ENCODE measurements around the gene ZNRF1. TPM values are rescaled to one million over a fixed set of nuclear protein-coding genes. Genes with fewer than 3 reads are reported as not detected.
"Not testable (repeated sequence)": the region's sequence is repeated elsewhere in the genome, so short reads cannot be mapped to it uniquely, and the experiment has no call there.

ZNRF1 gene
- total RNA-seq, 2 donors from 2014 or later = 36.4 to 38.2 TPM

- peak; percentile 84 to 88 for DNase-seq
- ATAC-seq = peak; percentile 95
- intact Hi-C loops (cut with DNase I, micrococcal nuclease) = no loop called here
These were observed 117.5 kb downstream of the ZNRF1 start, which contains the start of gene LDHD for GRCh38 chr16:75116081-75116910. LDHD (minus strand) TSS chr16:75116780; CDS start chr16:75116720, 60 bp downstream.

GRCh38 chr16:75116911-75117245 lies 118.1 kb downstream of the ZNRF1 start:
- no peak for DNase-seq
- ATAC-seq = no peak
- intact Hi-C loops (cut with DNase I, micrococcal nuclease) = no loop called here

GRCh38 chr16:75118943-75119539 lies 120.2 kb downstream of the ZNRF1 start:
- intact Hi-C loops (cut with DNase I, micrococcal nuclease) = no loop called here
- DNase-seq = no peak
- no peak for ATAC-seq

- DNase-seq = no peak
- intact Hi-C loops (cut with DNase I, micrococcal nuclease) = no loop called here
- ATAC-seq = no peak
These were observed 121.4 kb downstream of the ZNRF1 start for GRCh38 chr16:75120253-75120652.

GRCh38 chr16:75121949-75122568 lies 123.2 kb downstream of the ZNRF1 start:
- DNase-seq = no peak
- no peak for ATAC-seq
- intact Hi-C loops (cut with DNase I, micrococcal nuclease) = no loop called here

GRCh38 chr16:75122609-75123008 lies 123.8 kb downstream of the ZNRF1 start:
- ATAC-seq = no peak
- intact Hi-C loops (cut with DNase I, micrococcal nuclease) = no loop called here
- DNase-seq = no peak

GRCh38 chr16:75127713-75128415 lies 129.0 kb downstream of the ZNRF1 start:
- intact Hi-C loops (cut with DNase I, micrococcal nuclease) = no loop called here
- DNase-seq (no peak), ATAC-seq (no peak)

- peak; percentile 41 for ATAC-seq
- DNase-seq; intact Hi-C loops (cut with DNase I, micrococcal nuclease): not testable (repeated sequence)
These were observed 130.8 kb downstream of the ZNRF1 start for GRCh38 chr16:75129421-75130149.

- no peak for DNase-seq
- intact Hi-C loops (cut with DNase I, micrococcal nuclease) = no loop called here
- ATAC-seq = peak; percentile 31
These were observed 131.4 kb downstream of the ZNRF1 start for GRCh38 chr16:75130150-75130771.

GRCh38 chr16:75131081-75131480 lies 132.3 kb downstream of the ZNRF1 start:
- DNase-seq = no peak
- ATAC-seq = no peak
- intact Hi-C loops (cut with DNase I, micrococcal nuclease) = no loop called here

- intact Hi-C loops (cut with DNase I, micrococcal nuclease) = no loop called here
- ATAC-seq (peak; percentile 85), DNase-seq (peak in 1 of 2 donors; percentile 35)
These were observed 139.4 kb downstream of the ZNRF1 start for GRCh38 chr16:75138233-75138632.

GRCh38 chr16:75138636-75139035 lies 139.8 kb downstream of the ZNRF1 start:
- DNase-seq (no peak), ATAC-seq (no peak)
- intact Hi-C loops (cut with DNase I, micrococcal nuclease) = no loop called here

- ATAC-seq = peak; percentile 83
- intact Hi-C loops (cut with DNase I, micrococcal nuclease) = no loop called here
- DNase-seq = peak in 1 of 2 donors; percentile 38
These were observed 140.7 kb downstream of the ZNRF1 start for GRCh38 chr16:75139498-75139897.

- DNase-seq (no peak), ATAC-seq (no peak)
- intact Hi-C loops (cut with DNase I, micrococcal nuclease) = no loop called here
These were observed 145.1 kb downstream of the ZNRF1 start for GRCh38 chr16:75143941-75144340.

GRCh38 chr16:75147968-75148310 lies 149.1 kb downstream of the ZNRF1 start:
- ATAC-seq = no peak
- intact Hi-C loops (cut with DNase I, micrococcal nuclease) = no loop called here
- DNase-seq = no peak

- intact Hi-C loops (cut with DNase I, micrococcal nuclease) = no loop called here
- ATAC-seq = peak; percentile 93
These were observed 149.7 kb downstream of the ZNRF1 start, which contains the start of gene ZFP1 for GRCh38 chr16:75148311-75149195. ZFP1 (plus strand) TSS chr16:75148524; CDS start chr16:75152952, 4,428 bp downstream.

GRCh38 chr16:75151798-75152197 lies 153.0 kb downstream of the ZNRF1 start:
- ATAC-seq (no peak), DNase-seq (no peak)
- intact Hi-C loops (cut with DNase I, micrococcal nuclease) = no loop called here

More at GRCh38 chr16:75148311-75149195, 149.7 kb downstream of the ZNRF1 start, which contains the start of gene ZFP1:
- peak; percentile 94 to 97 for DNase-seq
